ENCODE results near the gene KCNQ5.
A peak's percentile ranks its signal among the peaks of the same experiment; 100 is the strongest.

The KCNQ5 gene

DNA sequence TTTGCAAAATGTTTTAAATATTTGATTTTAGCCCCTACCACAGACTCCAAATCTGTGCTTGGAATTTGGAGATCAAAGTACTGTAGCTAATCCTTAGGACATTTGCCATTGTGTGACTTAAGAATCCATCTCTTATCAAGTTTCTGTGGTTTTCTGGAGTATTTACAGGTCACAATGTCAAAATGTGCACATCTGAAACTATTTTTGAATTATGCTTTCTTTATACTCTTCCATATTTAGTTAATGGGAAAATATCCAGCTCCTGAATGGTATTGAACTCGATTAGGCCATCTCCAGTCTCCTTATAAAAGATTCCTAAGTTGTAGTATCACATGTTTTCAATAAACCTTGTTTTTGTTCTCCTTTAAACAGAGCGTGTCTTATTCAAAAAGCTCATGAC is 441.0 kb downstream of the KCNQ5 start:
- ATAC-seq (no peak), DNase-seq (no peak)

DNA sequence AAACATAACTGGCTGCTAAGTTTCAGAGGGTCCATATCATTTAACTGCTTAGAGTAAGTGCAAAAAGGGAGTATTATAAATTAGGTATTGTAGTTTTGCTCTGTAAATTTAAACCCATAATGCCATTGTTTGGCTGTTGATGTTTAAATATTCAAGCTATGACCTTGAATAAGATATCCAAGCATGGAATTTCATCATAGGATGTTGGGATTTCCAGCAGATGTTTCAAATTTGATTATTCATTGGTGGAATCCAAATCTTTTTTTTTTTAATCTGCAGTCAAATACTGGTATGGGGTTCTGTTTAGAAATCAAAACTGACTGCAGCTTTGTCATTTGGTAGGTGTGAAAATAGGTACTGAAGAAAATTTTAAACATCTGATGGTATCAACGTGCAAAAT is 442.4 kb downstream of the KCNQ5 start:
- ATAC-seq: no peak
- no peak for DNase-seq

DNA sequence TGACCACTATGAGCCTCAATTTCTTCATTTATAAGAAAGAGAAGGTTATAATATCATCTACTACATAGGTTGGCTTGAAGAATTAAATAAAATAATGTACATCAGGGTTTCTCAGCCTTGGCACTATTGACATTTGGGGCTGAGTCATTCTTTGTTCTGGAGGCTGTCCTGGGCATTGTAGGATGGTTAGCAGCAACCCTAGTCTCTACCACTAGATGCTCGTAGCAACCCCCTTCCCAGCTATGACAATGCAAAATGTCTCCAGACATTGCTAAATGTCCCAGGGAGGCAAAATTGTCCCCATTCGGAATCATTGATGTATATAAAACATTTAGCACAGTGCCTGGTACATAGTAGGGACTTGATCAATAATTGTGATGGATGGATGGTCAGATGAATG is 451.4 kb downstream of the KCNQ5 start:
- DNase-seq (no peak), ATAC-seq (no peak)

DNA sequence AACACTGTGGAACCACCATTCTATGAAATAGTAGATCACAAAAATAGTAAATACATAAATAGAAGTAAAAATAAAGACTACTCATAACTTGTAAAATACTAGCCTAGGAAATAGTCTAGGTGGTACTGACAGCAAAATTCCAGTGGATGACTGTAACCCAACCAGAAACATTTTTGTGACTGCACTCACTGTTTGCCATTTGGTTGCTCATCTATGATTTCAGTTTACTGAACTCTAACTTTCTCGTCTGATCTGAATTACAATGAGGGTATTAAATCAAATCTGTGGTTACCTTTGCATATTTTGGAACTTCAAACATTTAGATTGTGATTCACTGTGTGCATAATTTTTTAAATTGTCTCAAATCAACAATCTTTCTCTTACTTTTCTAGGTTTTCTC is 452.3 kb downstream of the KCNQ5 start:
- no peak for ATAC-seq
- DNase-seq: no peak

DNA sequence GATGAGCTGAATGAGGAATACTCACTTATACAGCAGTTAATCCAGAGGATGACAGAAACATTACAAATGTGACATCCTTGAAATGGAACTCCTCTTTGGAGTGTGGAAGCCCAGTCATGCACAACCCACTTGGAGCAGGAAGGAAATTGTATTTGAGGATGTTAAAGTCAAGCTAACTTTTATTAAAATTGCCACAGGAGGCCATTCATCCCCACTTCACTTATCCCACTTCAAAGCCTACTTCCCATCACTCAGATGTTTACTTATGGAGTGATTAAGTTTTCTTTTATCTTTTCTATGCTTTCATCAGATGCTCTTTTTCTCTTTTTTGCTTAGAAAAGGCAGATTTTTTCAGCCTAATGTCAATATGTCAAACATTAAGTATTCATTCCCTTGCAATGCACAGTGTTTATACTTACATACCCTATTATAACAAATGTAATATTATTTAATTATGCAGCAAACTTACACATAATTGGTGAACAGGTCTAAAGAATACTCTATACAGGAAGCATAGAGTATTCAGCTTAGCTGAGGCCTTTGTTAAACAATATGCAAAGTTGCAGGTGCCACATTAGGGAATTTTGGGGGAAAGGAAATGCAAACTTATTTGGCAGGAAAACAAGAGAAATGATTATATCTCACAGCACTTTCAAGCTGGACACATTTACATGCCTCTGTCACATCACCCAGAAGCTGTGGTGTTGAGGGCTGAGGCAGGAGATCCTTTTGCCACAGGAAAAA is 454.5 kb downstream of the KCNQ5 start:
- DNase-seq: no peak
- ATAC-seq: no peak

DNA sequence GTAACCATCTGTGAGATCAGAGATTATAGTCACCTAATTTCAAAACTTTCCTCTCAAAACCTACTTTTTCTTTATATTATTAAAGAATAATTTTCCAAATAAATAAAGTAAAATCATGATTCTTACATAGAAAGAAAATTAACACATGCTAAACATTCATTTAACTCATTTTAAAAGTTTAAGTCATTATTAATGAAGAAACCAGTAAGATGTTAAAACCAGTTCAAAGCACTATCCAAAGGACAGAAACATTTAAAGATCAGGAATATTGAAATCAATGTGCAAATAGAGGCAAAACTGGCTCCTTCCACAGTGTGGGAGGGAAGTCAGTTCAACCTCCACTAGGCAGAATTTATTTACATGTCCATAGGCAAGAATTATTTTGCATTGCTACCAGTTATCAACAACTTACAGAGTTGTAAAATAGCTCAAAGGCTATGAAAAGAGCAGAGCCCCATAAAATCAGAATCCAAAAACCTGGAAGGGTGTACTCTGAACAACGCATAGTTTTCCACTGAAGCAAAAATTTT is 456.5 kb downstream of the KCNQ5 start:
- DNase-seq (no peak), ATAC-seq (no peak)

DNA sequence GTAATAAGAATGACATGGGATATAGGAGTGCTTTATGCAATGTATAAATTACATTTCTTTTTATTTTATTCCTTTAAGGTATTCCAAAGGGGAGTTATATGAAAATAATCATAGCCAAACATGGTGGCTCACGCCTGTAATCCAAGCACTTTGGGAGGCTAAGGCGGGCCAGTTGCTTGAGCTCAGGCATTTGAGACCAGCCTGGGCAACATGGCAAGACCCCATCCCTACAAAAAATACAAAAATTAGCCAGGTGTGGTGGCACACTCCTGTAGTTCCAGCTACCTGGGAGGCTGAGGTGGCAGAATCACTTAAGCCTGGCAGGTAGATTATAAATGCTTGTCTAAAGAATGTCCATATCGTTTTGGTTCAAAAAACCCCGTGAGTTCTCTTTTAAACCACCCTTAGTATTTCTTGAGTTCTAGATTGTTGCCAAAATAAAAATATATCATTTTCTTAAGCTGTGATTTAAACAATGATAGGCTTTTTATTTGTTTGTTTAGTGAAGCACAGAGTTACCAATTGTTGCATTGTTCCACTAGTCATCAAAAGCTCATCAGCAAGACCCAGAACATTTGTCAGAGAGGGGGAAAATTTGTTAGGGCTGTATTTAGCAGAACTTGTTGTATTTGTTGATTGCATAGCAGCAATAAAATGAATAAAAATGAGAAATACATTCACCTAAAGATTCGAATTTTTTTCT is 457.2 kb downstream of the KCNQ5 start:
- no peak for ATAC-seq
- no peak for DNase-seq

DNA sequence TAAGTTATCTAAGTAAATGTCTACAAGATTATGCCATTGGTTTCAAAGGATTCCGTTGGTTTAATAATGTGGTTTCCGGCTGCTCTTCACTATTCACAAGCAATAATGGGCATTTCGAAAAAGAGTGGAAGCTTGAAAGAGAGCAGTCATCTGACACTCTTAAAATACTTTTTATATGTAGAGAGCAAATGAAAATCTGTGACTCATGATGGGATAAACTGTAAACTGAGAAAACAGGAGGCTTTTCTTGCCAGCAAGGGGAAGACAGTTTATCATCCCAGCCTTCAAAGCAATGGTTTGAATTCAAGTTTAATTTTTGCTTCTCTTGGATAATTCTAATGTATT is 457.7 kb downstream of the KCNQ5 start:
- DNase-seq (no peak), ATAC-seq (no peak)

DNA sequence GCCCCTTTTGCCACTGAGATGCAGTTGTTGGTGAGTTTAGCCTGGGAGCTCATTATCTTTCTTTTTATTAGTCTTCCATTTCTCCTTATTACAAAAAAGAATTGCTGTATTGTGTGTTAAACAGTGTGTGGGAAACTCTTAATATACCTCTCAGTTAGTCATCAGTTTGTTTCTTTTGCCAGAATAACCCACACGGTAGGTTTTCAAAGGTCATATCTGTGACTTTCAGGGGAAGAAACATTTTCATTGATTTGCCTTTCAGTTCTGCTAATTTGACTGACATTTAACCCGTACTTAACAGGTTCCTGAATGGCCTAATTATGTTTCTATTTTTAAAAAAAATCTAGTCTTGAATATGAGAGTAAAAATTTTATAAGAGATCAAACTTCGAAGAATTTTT is 458.1 kb downstream of the KCNQ5 start:
- DNase-seq: no peak

DNA sequence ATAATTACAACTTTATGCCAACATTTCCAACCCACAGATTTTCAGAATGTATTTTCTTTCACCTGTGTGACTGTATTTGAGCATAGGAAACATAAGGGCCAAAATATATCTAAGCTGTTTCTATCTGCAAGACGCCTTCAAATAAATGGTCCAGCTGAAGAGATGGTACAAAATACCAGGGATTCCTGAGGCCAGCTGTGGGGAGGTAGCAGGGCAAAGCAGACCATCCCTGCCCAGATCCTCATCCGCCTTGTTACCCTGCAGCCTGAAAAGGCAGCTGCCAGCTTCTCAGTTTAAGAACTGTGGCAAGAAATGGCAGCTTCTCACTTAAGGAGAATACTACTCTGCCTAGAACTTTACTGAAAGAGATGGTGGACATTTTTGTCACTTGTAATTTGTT is 460.1 kb downstream of the KCNQ5 start:
- ATAC-seq: no peak
- no peak for DNase-seq

More for the DNA sequence above, 458.1 kb downstream of the KCNQ5 start:
- ATAC-seq: peak; percentile 68

DNA sequence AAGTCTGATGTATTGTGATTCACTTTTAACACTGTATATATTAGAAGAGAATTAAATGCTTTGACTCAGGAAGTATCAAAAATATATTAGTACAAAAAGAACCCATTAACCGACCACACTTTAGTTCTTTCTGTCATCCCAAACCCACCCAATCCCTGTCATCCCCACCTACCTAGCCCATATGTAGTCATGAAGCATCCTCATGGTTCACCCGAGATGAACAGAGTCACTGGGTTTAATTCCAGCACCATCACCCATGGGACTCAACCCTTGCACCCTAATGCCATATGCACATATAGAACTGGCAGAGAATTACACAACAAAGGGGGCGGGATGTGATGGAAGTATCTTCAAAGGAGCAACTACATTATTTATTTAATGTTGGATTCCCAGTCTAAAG is 462.0 kb downstream of the KCNQ5 start:
- ATAC-seq (no peak), DNase-seq (no peak)

DNA sequence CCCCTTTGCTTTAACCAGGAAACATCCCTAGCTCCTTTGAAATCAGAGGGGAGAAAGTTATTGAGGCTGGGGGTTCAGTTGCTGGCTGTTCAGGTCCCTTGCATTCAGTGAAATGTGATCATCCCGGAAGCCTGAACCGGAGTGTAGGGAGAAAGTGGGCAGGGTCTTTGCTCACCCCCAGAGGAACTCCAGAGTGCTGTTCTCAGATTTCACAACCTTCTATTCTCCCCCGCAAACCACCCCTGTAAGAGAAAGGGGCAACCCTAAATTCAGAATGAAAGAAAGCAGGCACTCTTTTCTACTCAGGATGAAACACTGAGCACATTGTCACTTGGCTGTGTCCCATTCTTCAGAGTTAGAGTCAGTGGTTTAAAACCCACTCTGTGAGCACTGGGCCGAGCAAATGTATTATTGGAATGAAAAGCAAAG is 463.6 kb downstream of the KCNQ5 start:
- ATAC-seq (no peak), DNase-seq (no peak)

DNA sequence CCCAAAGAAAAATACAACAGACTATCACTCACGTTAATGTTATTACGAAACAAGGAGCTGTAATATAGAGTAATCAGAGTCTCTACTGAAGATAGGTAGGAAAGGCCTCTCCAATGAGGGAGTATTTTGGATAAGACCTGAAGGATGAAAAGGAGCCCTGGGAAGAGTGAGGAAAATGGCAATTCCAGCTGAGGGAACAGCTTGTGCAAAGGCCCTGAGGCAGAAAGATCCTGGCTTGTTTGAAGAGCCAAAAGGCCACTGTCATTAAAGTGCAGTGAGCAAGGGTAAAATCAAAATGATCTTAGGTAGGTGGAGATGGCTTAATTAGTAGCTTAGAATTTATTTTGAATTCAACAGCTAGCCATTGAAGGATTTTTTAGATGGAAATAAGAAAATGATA is 464.9 kb downstream of the KCNQ5 start:
- DNase-seq (no peak), ATAC-seq (no peak)

DNA sequence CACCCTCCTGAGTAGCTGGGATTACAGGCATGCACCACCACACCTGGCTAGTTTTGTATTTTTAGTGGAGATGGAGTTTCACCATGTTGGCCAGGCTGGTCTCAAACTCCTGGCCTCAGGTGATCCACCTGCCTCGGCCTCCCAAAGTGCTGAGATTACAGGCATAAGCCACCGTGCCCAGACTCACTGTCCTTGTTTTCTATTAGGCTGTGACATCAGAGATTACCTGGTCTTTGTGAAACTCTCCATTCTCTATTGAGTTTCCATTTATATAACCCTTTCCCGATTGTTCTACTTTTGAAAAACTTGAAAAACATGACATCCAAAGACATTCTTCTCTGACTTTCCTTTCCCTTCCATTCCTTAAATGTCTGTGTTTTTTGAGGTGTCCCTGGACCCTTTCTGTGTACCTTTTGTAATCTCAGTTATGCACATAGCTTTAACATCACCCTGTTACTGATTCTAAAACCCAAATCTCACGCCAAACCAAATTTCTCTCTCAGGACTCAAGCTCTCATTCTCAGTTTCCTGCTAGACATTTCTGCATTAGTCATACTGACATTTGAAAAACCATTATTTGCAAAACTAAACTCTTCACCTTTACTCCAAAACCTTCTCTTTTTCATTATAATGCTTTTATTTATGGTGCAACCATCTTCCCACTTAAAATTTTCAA is 466.4 kb downstream of the KCNQ5 start:
- ATAC-seq: no peak

DNA sequence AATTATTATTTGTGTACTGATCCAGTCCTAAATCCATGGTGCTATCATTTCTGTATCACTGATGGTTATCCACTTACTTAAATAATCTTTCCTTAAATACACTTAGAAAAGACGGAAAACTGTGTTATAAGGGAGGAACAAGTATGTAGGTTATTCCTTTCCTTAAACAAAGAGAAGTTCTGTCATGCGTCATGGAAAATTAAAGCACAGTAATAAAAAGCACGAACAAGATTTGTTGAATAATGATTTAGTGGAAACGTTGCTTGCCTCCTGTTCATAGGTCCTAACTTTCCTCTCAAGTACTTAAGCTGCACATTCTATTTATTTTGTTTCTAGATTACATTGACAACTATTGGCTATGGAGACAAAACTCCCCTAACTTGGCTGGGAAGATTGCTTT is 483.1 kb downstream of the KCNQ5 start:
- ATAC-seq: no peak
- DNase-seq: no peak

More for the DNA sequence above, 466.4 kb downstream of the KCNQ5 start:
- no peak for DNase-seq

DNA sequence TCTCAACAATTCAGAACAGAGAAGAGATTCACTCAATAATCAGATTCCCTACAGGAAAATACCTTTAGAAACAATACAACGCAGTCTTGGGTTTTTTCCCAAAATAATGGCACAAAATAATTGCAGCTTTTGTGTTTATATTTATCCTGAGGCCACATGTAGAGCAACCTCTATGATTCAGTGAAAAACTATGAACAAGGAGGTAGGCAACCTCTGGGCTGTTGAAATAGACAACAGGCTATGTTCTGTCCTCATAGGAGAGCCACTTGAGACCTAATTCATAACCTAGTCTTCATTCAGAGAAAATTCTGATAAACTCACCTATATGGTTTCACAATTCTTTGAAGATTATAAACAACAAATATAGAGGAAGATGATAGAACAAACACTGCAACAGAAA is 485.2 kb downstream of the KCNQ5 start:
- ATAC-seq: no peak
- DNase-seq: no peak

DNA sequence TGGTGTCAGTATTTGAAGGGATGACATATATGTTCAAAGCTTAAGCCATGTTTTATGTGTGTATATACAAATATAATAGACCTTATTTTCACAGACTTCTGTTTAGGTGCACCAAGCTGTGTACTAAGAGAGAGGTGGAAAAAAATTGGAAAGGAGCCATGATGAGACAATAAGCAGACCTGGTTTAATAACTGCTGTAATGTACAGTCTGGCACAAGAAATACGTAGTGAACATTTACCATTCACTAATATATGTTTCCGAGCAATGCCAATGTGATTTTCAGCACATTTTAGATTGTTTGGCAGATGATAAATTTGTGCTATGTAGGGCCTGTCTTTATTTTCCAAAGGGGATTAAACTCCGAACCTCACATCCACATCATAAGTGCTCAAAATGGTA is 487.1 kb downstream of the KCNQ5 start:
- DNase-seq (no peak), ATAC-seq (no peak)

DNA sequence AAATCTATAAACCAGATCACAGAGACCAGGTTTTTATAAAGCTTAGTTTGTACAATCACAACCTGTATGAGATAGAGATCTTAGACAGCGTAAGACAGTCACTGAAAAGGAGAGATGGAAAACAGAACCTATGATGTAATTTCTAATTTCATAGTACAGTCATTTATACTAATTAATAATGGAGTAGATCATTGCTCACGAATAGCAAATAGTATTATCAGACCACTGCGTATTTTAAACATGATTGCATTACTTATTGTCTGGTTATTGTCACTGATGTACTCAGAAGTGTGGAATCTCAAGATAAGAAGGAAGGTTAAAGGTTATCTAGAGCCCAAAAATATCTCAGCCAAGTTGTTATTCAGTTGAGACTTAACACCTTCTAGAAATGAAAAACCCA is 487.8 kb downstream of the KCNQ5 start:
- ATAC-seq (no peak), DNase-seq (no peak)

DNA sequence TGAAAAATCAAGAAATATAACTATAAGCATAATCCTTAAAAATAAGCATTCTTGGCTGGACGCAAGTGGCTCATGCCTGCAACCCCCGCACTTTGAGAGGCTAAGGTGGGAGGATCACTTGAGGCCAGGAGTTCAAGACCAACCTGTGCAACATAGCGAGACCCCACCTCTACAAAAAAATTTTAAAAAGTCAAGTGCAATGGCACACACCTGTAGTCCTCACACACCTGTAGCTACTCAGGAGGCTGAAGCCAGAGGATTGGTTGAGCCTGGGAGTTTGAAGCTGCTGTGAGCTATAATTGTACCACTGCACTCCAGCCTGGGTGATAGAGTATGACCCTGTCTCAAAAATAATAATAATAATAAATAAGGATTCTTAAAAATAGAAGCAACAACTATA is 494.5 kb downstream of the KCNQ5 start:
- DNase-seq (no peak), ATAC-seq (no peak)

DNA sequence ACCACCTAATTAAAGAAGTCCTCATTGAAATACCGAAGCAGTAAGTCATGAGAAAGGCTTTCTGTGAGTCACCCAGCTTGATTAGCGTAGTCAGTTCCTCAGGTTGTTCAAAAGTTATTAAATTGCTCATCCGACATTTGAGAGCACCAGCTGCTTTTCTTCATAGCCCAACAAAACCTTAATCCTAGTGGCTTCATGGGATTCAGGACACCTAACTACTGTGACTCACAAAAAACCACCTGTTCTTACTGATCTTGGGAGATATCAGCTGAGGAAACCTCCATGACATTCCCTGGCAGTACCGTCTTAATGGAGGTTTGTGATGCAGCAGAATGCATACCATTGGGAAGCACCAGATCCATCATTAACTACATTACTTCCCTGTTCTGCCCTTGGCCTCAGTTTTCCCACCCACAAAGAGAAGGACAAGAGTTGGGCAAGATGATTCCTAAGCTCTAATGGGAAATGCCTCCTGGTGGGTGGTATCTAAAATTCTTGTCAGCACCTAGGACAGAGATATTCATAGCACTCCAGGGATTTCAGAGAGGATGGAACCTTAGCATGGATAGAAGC is 499.6 kb downstream of the KCNQ5 start:
- ATAC-seq (no peak), DNase-seq (no peak)

DNA sequence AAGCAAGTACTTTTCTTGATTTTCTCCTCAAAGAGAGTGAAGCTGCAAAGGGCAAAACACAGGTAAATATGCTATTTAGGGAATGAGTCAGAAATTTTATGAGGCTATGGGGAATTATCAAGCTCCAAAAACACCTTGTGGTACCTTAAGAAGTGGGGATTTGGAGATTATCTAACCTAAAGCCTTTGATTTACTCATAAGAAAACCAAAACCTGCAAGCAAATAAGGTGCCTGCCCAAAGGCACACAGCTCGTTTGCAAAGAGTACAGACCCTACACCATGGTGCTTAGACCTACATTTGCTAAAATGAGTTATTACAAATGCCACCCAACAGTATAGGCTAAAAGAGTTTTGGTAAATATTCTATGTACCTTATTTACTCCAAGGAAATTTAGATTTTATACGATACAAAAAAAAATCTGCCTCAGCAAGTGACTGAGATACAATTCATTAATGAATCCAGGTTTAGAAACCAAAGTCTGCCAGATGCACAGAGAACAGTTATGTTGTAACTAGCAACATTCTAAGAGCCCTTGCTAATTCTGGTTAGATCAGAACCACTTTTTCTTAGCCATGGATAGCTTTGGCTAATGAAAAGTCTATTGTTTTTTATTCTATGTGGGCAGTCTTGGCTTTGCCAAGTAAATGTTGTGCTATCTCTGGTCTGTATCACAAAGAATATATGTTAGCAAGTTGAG is 501.9 kb downstream of the KCNQ5 start:
- DNase-seq: no peak
- no peak for ATAC-seq

All from stimulated activated naive CD8-positive, alpha-beta T cell treated with anti-CD3 and anti-CD28 coated beads, Interleukin-15, Interleukin-2, amounts not matched to agents 100 U/mL and 50 U/mL, for 24 hours (primary cell).